Osteoblast (primary cell): Measurements from ENCODE around the gene CAND2. TPM values are rescaled to one million over a fixed set of nuclear protein-coding genes. Genes with fewer than 3 reads are reported as not detected.
"Not testable (repeated sequence)": the region's sequence is repeated elsewhere in the genome, so short reads cannot be mapped to it uniquely, and the experiment has no call there.

ENCODE experiments used
- DNase-seq: peaks from one replicate; pipeline ENCODE4 v3.0.0; 2011; ENCODE audit warnings: low spot score, mixed read lengths; ENCODE audit not compliant: insufficient read length; ENCODE audit errors: missing footprints
- H2AFZ ChIP-seq: 2 replicates; pipeline ENCODE4 v1.6.0; 2011; ENCODE audit warnings: mild to moderate bottlenecking, low read length
- H3K27ac ChIP-seq: 2 replicates; pipeline ENCODE4 v1.5.1; 2011; ENCODE audit warnings: mild to moderate bottlenecking, low read depth, low read length, moderate library complexity
- H3K27me3 ChIP-seq: 2 replicates; pipeline ENCODE4 v1.6.0; 2012; ENCODE audit warnings: mild to moderate bottlenecking, control low read depth, inconsistent platforms, low read length, moderate library complexity; ENCODE audit not compliant: insufficient read depth
- H3K36me3 ChIP-seq: 2 replicates; pipeline ENCODE4 v1.5.1; 2011; ENCODE audit warnings: mild to moderate bottlenecking, low read length, control low read depth, moderate library complexity; ENCODE audit not compliant: insufficient read depth
- H3K4me1 ChIP-seq: 2 replicates; pipeline ENCODE4 v1.5.1; 2011; ENCODE audit warnings: mild to moderate bottlenecking, low read length, control low read depth, moderate library complexity; ENCODE audit not compliant: insufficient read depth
- H3K4me2 ChIP-seq: 2 replicates; pipeline ENCODE4 v1.6.0; 2011; ENCODE audit warnings: mild to moderate bottlenecking, low read length; ENCODE audit not compliant: insufficient read depth
- H3K4me3 ChIP-seq: fragments of 200-600 bp; sonication (generic); 3 replicates; pipeline ENCODE4 v1.5.1; 2012; ENCODE audit warnings: mild to moderate bottlenecking, low read length, inconsistent platforms; ENCODE audit not compliant: insufficient read depth
- H3K79me2 ChIP-seq: 2 replicates; pipeline ENCODE4 v1.6.0; 2012; ENCODE audit warnings: mild to moderate bottlenecking, low read length, control low read depth, inconsistent platforms; ENCODE audit not compliant: insufficient read depth
- H3K9me3 ChIP-seq: 2 replicates; pipeline ENCODE4 v1.5.1; 2011; ENCODE audit warnings: low read depth, low read length, control low read depth
- H4K20me1 ChIP-seq: 2 replicates; pipeline ENCODE4 v1.6.0; 2012; ENCODE audit warnings: mild to moderate bottlenecking, low read length, control low read depth; ENCODE audit not compliant: insufficient read depth
- total RNA-seq: library from RNA; depleted of rRNA; stranded (reverse); fragments of >200 nt; gene quantifications from 2 replicates; pipeline ENCODE4 v1.2.3, GENCODE V29; 2012
- TF ChIP-seq, protein P1 (sequence below): IDR thresholded peaks from 2 replicates; pipeline ENCODE4 v1.5.1; 2011; ENCODE audit warnings: mild to moderate bottlenecking, low read depth, low read length, moderate library complexity; ENCODE audit errors: extremely low read depth

The CAND2 gene
- total RNA-seq, 1 donor: 1.4 TPM

DNA sequence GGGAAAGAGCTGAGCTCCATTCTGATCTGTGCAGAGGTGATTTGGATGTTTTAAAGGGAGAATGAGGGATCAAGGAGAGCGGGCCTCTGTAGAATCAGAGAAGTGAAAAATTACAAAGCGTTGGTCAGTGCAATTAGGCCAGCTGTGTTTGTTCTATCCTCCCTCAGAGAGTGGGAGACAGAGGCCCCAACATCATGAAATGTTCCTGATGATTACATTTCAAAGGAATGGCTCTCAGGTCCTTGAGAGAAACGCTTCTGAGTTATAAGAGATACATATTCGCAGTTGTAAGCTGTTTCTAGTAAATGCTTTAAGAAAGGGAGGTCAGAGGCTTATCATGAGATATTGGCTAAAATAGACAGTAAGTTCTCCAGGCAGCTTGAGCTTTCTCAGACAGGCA lies 15.7 kb upstream of the CAND2 start:
- no peak for DNase-seq
- no peak overlapping the region for H3K4me2 ChIP-seq
- no peaks in the 10 kb centered on the region for H3K79me2 ChIP-seq
- TF ChIP-seq, protein P1, sequence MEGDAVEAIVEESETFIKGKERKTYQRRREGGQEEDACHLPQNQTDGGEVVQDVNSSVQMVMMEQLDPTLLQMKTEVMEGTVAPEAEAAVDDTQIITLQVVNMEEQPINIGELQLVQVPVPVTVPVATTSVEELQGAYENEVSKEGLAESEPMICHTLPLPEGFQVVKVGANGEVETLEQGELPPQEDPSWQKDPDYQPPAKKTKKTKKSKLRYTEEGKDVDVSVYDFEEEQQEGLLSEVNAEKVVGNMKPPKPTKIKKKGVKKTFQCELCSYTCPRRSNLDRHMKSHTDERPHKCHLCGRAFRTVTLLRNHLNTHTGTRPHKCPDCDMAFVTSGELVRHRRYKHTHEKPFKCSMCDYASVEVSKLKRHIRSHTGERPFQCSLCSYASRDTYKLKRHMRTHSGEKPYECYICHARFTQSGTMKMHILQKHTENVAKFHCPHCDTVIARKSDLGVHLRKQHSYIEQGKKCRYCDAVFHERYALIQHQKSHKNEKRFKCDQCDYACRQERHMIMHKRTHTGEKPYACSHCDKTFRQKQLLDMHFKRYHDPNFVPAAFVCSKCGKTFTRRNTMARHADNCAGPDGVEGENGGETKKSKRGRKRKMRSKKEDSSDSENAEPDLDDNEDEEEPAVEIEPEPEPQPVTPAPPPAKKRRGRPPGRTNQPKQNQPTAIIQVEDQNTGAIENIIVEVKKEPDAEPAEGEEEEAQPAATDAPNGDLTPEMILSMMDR: no peak
- no peak overlapping the region for H3K4me3 ChIP-seq
- peak overlapping the region; percentile 51 for H2AFZ ChIP-seq
- H3K9me3 ChIP-seq: no peaks in the 10 kb centered on the region
- H3K27ac ChIP-seq: no peak overlapping the region
- H3K36me3 ChIP-seq: no peaks in the 10 kb centered on the region
- H4K20me1 ChIP-seq: no peaks in the 10 kb centered on the region
- H3K27me3 ChIP-seq: peaks cover 14% of the 10 kb centered on the region
- H3K4me1 ChIP-seq: no peaks in the 10 kb centered on the region

DNA sequence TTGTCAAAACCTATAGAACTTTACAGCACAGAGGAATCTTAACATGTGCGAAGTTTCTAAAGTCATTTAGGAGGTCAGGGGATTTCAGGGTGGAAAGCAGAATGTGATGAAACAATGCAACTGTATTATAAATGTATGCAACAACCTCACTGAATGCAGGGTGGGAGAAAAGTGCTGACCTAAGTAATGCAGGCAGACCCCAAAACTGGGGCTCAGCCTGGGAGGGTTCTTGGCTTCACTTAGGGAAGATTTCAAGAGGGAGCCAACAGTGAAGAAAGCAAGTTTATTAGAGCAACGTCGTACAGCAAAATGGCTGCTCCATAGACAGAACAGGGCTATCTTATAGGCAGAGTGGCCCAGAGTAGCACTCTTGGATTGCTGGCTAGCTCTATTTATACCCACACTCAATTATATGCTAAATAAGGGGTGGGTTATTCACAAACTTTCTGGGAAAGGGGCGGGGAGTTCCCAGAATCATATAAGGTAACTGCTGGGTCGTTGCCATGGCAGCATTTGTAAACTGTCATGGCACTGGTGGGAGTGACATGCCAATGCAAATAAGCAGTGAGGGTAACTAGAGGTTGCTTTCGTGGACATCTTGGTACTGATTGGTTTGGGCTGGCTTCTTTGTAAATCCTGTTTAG lies 14.2 kb upstream of the CAND2 start:
- Histone ChIP-seq H4K20me1 (no peaks in the 10 kb centered on the region), H3K27me3 (peaks cover 19% of the 10 kb centered on the region), H3K4me3 (no peak overlapping the region), H3K79me2 (no peaks in the 10 kb centered on the region), H3K4me2 (no peak overlapping the region), H3K4me1 (no peaks in the 10 kb centered on the region), H3K9me3 (no peaks in the 10 kb centered on the region), H3K36me3 (no peaks in the 10 kb centered on the region), H2AFZ (no peak overlapping the region), H3K27ac (no peak overlapping the region)
- TF ChIP-seq, protein P1: no peak
- no peak for DNase-seq

DNA sequence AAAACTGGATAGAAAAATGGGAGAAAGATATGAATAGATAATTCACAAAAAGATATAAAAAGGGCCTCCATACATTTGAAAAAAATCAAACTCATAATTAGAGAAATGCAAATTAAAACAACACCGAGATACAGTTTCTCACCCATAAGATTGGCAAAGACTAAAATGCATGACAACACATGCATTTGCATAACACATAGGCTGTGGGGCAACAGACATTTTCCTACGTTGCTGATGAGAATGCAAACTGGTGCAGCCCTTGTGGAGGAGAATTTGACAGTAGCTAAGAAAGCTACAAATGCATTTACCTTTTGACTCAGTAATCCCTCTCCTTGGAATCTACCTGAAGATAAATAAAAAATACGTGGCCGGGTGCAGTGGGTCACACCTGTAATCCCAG lies 11.4 kb upstream of the CAND2 start:
- Histone ChIP-seq H3K4me3 (no peak overlapping the region), H4K20me1 (no peaks in the 10 kb centered on the region), H3K27me3 (peaks cover 19% of the 10 kb centered on the region), H3K4me2 (no peak overlapping the region), H3K27ac (no peak overlapping the region), H2AFZ (no peak overlapping the region), H3K9me3 (no peaks in the 10 kb centered on the region), H3K4me1 (no peaks in the 10 kb centered on the region), H3K36me3 (no peaks in the 10 kb centered on the region), H3K79me2 (no peaks in the 10 kb centered on the region)
- DNase-seq: no peak
- TF ChIP-seq, protein P1: no peak

DNA sequence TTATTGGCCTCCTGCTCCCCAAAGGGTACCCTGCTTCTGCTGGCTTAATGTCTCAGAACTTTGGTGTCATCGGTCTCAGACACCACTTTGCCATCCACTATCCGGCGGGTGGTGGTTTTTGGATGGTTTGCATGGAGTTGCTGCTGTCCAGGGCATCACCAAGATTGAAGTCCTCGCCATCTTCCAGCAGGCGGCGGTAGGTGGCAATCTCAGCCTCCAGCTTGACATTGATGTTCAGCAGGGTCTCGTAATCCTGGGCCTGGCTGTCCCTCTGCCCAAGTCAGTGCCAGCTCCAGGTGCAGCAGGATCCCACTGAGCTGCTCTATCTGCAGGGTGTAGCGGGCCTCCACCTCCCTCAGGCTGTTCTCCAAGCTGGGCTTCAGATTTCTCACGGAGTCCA lies 9.1 kb upstream of the CAND2 start:
- H3K9me3 ChIP-seq, H4K20me1 ChIP-seq, H2AFZ ChIP-seq, H3K4me3 ChIP-seq, H3K4me1 ChIP-seq, DNase-seq, H3K36me3 ChIP-seq, H3K79me2 ChIP-seq, H3K27ac ChIP-seq, H3K4me2 ChIP-seq: not testable (repeated sequence)
- H3K27me3 ChIP-seq: peaks cover 15% of the 10 kb centered on the region
- TF ChIP-seq, protein P1: peak; percentile 33

DNA sequence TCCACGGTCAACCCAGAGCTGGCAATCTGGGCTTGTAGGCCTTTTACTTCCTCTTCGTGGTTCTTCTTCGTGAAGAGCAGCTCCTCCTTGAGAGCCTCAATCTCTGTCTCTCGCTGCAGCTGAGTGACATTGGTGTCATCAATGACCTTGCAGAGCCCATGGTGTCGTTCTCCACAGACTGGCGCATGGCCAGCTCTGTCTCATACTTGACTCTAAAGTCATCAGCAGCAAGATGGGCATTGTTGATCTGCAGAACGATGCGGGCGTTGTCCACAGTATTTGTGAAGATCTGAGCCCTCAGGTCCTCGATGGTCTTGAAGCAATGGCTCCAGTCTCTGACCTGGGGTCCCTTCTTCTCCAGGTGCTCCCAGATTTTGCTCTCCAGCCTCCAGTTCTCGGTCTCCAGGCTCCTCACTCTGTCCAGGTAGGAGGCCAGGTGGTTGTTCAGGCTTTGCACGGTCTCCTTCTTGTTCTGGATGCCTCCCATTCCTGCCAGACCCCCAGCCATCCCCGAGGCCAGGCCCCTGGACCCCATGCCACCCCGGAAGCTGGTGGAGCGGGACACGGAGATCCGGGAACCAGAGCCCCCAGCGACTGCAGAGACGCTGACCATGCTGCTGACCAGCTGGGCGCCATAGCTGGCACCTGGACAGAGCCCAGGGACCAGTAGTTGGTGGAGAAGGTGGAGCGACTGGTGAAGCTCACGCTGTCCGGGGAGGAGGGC lies 8.4 kb upstream of the CAND2 start:
- not testable (repeated sequence) for H3K9me3 ChIP-seq, H3K4me1 ChIP-seq, H2AFZ ChIP-seq, H3K27ac ChIP-seq, H3K4me3 ChIP-seq, H3K4me2 ChIP-seq, H3K79me2 ChIP-seq, H4K20me1 ChIP-seq, H3K36me3 ChIP-seq, DNase-seq
- peaks cover 13% of the 10 kb centered on the region for H3K27me3 ChIP-seq
